ENCODE measurements around the gene INPPL1.

DNA sequence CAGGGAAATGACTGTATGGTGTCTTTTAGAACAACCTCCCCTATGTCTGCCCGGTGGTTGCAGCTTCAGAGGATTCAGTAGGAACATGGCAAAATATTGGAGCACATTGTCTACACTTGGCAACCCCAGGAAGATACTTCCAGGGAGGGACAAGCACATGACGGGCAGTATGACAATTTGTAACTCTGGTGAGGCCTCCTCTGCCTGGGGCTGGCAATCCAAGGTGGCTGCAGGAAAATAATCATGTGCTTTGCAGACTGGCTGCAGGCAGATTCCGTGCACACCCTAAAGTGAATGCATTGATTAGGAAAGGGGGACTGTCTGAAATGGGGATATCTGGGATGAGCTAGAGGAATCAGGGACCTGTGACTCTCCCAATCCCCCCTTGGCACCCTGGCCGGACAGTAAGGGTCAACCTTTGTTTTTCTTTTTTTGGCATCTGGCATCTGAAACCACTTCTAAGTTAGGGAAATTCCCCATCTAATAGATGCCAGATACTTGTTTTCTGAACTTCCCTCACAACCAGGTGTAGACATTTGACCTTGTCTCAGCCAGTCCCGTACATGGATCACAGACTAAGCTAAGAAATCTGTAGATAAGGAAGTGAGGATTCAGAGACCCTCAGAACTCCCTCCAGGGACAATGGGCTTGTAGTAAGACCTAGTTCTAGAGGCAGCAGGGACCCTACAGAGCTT lies 29.9 kb downstream of the INPPL1 start:
- TF ChIP-seq CTCF (optimal IDR thresholded peaks at IDR 0.05 in 1 of 3, IDR thresholded peaks at IDR 0.05 in 1 of 3, conservative IDR thresholded peaks at IDR 0.05 in 1 of 3; ENCODE audit: extremely low read depth in 1 of 3, insufficient read depth in 2 of 3, low read length in 3 of 3) = no peak
- TF ChIP-seq EZH2 (IDR thresholded peaks at IDR 0.05; ENCODE audit: low read length) = no peak
